Cerebellar nuclear complex (tissue), 1 donor: ENCODE data around the gene RTL5.

Experiments
- DNase-seq, 2 experiments: peaks; one replicate each; lab custom pipeline; 2025; lab: John Stamatoyannopoulos, UW

Gene RTL5

DNA sequence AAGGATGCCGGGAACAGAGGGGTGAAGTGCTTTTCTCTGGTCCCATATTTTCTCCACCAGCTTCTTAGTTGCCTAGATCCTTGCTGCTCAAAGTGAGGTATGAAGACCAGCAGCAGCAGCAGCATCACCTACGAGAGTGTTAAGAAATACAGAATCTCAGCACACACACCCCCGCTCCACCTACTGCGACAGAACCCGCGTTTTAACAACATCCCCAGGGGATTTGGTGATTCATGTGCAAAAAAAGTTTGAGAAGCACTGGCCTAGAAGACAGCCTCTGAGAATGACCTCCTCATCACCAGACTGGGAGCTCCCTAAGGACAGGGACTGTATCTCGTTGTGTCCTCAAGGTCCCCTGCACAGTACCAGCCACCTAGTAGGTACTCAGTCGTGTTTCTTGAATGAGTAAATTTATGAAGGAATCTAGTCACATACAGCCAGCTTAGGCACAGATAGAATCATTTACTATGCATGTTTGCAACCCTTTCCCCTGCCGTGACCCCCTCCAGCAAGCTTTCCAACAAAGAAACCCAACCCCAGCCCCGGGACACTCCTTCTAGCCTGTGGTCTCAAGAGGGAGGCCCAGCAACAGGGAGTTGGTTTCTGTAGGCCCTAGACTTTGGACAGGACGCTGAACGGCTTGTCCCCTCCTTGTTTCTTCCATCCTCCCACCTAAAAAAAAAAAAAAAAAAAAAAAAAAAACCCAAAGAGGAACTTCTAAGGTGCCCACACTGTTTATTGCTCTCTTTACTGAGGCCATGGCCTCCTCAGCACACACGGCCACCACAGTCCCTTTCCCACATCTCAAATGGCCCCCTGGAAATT lies 21.5 kb downstream of the RTL5 start:
- no peak for DNase-seq

DNA sequence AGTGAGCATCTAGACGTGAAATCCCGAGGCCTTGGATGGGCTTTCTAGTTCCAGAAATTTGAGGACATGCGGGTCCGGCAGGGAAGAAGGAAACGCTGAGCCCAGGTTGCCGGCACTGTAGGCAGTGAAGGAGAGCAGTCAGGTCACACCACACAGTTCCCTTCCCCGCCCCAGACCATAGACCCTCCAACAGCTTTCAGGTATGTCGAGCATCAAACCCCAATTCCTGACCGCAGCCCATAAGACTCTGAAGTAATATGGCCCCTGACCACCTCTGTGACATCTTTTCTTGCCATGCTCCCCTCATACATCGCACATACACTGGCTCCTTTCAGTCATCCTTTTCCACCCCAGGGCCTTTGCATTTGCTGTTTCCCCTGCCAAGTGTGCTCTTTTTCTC lies 23.0 kb downstream of the RTL5 start:
- no peak for DNase-seq

DNA sequence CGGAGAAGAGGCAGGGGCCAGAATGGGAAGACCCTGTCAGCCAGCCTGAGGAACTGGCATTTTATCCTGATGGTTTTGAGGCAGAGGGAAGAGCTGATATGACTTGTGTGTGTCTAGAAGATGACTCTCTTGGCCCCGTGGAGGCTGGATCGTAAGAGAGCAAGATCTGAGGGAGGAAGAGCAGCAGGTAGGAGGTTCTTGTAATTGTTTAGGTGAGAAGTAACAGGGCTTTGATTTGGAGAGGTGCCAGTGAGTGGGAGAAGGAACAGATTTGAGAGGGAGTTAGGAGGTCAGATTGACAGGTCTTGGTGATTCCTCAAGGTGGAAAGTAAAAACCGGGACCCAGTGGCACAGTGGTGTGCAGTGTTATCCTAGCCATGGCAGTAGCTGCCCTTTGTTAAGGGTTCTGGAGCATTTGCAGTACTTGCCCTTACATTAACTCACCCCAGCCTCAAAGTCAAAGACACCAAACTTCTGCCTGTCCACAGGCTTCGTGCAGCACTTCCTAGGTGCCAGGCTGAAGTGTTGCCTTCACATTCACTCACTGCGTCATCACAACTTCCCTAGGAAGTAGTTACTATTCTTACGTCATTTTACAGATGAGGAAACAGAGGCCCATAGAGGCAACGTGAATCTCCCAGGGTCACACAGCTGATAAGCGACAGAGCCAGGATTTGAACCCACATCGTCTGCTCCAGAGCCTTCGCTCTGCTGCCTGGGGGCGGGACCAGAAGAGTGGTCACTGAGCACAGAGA lies 23.7 kb downstream of the RTL5 start:
- DNase-seq, result no peak

DNA sequence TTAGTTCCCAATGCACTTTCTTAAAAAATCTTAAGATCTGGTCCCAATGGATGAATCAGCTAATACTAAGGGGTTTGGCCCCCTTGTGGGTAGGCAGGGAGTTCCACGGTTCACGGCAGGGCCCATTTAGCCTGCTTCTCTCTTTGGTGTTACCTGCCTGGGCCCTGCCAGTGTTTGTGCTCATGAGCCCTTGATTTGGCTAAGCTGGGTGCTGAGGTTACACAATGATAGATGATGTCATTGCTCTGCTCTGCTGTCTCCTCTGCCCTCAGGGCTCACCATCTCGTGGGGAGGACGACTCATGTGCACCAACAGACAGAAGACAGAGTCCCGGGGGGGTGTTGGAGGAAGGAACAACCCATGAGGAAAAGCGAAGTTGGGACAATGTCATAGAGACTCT lies 24.4 kb downstream of the RTL5 start:
- no peak for DNase-seq

DNA sequence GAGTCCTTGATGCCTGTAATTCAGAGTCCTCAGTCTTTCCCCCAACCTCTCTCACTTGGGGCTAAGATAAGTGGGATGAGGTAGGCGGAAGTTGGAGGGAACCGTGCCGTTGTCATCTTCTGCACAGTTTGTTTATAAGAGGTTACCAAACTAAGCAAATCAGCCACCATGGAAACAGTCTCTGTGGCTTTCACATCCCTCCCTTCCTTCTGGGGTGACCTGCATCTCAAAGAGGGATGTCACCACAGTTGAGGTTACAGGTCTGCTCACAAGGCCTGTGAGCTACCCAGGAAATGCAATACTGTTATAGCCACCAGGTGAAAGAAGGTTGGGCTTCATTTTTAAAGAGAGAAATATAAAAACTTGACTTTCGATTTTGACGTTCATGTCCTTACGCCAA lies 26.3 kb downstream of the RTL5 start:
- DNase-seq, result no peak

DNA sequence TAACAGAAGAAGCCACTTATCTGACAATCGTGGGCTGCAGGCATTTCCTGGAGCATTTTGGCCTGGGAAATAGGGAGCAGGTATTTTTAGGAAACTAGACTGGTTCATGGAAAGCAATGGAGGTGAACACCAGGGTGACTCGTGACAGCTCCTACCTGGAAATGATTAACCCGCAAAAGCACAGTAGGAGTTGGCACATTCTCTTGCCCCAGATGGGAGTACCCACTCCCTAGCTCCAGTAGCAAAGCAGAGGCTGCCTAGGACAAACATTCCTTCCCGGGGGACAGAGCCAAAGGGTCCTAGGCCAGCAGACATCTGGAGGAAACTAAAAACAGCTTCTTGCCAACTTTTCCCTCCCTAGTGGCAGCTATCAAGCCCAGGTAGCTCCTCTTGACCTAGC lies 29.0 kb downstream of the RTL5 start:
- no peak for DNase-seq

DNA sequence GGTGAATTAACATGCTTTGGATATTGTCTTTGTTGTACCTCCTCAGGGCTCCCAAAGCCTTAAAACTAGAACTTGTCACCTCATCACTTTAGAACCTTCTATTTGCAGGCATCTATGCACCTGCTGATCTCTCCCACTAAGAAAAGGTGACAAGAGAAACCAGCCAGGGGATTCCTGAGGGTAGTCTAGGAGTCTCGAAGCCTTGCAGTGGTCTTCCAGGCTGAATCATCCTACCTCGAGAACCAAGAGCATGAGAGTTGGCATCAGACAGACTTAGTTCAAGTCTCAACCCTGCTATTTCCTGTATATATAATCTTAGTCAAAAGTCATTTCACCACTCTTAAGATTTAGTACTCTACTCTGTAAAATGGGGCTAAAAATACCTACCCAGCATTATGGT lies 29.6 kb downstream of the RTL5 start:
- no peak for DNase-seq

DNA sequence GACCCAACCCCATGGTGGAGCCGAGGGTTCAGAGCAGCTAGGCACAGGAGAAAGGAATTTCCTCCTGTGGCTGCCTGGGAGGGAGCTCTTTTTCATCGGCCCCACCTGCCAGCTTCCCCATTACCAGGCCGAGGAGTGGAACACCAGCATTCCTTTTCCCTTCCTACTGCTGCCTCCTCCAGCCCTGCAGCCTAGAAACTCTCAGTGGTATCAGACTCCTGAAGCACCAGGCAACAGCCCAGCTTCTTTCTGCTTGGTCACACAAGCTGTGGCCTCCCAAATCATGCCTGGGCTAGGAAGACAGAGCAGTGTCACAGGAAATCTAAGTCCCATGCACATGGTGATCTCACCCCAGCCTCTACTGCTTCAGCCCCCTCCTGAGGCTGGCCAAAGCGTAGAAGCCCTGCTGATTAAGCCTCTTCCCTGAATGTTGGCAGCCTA lies 30.1 kb downstream of the RTL5 start:
- no peak for DNase-seq

DNA sequence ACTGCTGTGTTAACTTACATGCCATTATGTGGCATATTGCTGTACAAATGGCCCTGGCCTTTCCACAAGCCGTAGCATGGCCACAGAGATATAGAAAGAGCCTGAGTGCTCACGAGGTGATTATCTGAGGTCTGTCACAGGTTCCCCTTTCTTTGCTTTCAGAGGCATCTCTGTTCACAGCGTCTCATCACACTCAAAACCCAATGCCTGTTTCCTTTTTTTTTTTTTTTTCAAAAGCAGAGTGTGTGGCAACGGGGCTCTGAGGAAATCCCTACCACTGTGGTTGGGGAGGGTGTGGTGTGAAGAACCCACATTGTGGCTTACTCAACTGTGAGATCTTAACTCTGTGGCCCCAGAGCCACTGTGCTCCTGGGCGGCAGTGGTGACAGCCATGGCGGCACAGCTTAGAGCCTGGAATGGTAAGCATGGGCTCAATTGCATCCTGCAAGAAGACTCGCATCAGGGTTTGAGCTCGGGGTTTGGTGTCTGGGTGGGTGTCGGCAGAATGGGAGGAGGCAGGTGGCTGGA lies 30.8 kb downstream of the RTL5 start:
- DNase-seq, result no peak

DNA sequence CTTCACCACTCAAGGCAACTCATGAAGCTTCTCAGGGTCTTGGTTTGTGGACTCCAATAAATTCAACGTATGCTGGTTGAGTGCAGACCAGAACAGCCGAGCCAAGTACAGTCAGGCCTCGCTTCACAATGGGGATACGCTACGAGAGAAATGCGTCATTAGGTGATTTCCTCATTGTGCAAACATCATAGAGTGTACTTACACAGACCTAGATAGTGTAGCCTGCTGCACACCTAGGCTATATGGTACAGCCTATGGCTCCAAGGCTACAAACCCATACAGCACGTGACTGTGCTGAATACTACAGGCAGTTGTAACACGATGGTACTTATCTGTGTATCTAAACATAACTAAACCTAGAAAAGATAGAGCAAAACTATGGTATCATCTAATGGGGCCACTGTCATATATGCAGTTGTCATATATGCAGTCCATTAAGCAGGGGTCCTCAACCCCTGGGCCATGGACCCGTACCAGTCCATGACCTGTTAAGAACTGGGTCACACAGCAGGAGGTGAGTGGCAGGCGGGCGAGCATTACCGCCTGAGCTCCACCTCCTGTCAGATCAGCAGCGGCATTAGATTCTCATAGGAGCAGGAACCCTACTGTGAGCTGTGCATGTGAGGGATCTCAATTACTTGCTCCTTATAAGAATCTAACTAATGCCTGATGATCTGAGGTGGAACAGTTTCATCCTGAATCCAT lies 31.5 kb downstream of the RTL5 start:
- DNase-seq, result no peak

DNA sequence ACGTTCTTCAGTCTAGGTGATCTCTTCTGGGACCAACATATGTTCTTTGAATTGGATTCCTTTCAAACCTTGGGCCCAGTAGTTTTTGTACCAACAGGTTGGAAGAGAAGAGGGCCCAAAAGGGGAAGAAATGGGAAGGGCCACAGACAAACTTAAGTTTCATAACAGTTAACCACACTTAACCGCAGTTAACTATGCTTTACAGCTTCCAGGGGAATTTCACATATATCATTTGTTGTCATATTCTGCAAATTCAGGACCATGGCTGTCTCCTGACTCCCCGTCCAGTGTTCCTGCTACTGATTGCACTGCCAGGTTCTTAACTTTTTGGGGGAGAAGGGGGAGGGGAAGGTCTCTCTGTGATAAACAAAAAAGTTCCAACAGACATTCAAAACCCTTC lies 34.6 kb downstream of the RTL5 start:
- DNase-seq, result no peak

DNA sequence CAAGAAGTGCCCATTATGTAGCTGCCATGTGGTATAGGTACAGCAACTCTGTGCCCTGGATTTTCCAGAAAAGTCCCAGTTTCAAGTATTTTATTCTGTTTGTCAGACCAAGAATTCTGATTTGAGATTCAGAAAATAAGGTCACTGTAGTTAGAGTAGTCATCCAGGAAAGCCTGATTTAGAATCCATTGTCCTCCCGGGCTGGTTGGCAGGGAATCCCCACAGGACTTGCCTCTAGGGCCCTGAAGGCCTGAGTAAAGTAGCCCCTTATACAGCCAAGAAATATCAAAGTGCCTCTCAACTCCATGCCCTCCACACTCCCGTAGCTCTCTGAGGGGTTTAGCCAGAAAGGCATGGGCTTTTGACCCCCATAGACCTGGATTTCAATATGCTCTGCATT lies 36.3 kb downstream of the RTL5 start:
- no peak for DNase-seq

DNA sequence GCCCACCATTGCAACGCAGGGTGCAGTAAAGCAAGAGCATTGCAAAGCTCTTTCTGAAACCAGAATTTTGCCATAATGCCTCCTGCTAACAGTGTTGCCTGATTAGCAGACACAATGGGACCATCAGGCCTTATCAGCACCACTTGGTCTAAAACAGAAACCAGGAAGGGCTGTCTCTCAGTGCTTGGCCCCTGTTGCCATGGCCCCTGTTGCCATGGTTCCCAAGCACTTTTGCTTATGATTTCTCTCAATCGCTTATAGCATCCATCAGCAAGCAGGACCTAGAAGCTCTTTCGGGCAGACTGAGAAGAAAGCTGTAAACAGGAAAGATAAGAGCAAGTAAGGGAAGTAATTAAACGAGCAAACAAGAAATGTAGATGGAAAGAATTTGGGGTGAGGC lies 36.8 kb downstream of the RTL5 start:
- DNase-seq, result no peak

DNA sequence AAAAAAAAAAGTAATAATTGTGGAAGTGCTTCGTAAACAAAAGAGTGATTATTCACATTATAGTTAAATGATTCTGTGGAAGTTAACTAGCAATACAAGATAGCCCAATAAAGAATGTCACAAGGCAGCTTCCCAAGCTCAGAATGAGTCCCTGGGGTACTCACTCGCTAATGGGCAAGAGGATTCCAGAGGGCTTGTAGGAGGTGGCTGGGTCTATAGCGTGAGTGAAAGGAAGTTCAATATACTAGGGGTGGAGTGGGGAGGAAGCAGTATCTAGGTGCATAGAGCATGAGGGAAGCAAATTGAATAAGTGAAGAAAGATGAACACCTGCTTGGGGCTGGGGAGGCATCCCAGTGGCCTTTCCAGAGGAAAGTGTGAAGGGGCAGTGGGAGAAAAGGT lies 42.5 kb downstream of the RTL5 start:
- DNase-seq, result no peak

DNA sequence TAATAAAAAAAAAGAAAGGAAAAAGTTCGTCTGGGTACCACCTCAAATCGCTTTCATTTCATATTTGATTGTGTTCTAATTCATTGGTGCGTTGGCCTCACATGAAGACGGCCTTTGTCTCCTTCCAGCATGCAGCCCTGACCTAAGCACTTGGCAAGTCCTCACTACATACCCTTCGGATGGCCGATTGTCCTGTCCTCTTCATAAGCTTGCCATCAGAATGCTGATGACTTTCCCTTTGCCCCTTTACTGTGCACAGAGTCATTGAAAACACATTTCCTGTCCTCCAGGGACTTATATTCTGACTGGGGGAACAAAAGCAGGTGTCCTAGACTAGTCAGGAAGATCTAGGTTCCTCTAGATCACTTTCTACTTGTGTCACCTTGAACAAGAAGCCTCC lies 43.0 kb downstream of the RTL5 start:
- DNase-seq, result no peak

DNA sequence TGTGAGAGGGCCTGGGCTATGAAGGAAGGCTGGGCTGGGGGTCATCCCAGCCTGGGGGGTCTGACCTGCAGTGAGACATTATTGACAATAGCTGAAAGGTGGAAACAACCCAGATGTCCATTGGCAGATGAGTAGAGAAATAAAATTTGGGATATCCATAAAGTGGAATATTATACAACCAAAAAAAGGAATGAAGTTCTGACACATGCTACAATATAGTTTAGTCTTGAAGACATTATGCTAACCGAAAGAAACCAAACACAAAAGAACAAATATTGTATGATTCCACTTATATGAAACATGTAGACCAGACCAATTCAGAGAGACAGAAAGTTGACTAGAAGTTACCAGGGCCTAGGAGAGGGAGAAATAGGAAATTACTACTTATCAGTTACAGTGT lies 44.7 kb downstream of the RTL5 start:
- DNase-seq, result no peak

DNA sequence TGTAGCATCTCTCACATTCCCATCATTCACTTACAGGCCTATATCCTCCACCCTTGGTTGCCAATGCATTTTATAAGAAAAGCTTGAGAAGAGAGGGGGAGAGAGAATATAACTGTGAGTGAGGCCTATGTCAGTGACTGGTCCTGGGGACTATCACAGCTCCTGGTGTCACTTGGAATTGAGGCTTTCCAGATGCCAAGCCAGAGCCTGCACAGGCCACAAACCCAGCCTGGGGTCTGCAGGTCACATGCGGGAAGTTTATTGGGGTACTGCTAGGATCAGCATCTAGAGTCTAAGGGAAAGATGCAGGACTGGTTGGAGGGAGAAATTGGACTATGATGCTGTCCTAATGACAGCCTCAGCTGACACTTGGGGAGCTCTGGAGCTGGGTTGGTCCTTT lies 47.6 kb downstream of the RTL5 start:
- DNase-seq, result no peak

DNA sequence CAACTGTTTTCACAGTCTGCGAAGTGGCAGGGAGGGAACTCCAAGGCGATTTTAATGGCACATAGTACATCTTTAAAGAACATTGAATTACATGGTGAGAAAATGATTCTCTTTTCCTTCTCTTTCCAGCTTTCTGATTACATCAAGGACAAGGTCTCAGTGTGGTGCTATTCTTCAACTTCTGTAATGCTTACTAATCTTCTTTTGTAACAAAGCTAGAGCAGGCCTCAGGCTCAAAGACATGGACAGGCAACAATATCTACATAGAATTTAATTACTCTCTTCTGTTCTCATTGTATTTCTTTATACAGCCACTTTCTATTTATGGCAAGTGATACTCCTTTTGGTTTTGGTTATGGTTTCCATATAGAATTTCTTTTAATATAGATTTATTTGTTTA lies 48.4 kb downstream of the RTL5 start:
- DNase-seq, result no peak

DNA sequence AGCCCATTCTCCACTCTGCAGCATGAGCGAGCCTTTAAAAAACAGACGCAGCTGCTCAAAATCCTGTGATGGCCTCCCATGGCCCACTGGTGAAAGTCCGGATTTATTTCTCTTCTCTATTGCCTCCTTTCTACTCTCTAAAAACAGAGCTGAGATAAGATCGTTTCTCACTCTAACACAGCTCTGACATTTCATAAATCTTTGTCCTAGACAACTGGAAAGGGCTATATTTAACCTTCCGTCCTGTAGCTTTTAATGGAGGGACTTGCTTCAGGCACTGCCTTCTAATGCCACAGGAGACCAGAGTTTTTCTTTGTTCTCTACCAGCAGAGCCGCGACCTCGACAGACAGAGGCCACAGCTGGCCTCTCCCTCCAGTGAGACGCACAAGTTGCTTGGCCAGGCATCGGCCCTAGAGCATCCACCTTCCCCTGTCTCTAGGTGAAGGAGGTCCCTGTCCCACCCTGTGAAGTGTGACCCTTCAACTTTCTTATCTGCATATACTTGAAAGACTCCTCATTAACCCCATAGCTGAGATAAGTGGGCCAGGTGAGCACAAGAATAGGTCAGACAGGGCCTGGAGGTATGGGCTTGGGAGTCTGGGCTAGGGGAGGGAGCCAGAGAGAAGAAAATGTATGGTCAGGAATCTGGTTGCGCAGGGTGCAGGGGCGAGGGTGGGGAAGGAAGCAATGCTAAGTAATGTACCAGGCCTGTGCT lies 50.0 kb downstream of the RTL5 start:
- DNase-seq, result no peak

DNA sequence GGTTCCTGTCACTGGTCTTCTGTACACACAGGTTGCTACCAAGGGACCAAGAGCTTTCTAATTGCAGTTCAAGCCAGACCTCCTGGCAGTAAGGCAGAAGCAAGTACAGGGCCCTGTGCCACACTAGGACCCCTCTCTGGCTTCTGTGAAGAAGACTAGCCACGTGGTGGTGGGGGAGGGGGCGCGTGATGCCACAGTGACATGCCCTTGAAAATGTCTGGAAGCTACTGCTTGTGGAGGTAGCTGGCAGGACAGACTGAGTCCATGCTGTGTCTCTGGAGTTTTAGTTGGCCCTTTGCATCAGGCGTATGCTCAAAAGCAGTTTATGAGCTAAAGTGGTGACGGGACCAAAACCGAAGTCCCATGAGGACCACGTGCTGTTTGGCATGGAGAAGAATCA lies 50.9 kb downstream of the RTL5 start:
- no peak for DNase-seq

DNA sequence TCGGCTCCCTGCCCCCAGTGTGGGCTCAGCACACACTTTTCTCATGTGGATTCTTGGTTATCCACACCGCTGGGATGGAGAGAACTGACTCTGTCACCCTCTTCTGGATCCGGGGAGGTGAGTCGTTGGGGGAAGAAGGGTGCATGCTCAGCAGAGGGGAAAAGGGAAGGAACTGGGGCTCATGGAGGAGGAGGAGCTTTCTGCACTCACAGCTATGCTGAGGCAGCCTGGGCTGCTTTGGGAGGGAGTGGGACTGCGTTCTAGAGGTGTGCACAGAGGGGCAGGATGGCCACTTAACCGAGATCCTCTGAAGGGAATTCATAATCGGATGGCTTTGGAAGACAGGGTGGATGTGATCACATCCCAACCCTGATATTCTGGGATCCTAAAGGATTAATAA lies 51.6 kb downstream of the RTL5 start:
- no peak for DNase-seq

DNA sequence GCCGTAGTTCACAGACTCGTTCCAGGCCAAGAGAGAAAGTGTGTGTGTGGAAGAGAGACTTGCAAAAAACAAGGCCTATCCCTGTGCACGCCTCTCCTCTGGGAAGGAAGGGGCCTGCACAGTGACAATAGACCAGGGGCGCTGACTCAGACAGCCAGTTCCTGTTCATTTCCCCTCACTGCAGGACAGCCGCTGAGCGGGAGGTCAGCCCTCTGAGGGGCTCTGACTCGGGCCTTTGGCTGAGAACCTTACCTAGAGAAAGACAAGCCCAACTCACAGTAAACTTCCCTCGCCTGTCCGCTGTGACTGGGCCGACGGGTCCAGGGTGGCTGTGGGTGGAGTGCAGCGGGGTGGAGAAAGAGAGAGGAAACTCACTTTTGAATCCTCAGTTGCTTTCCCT lies 52.1 kb downstream of the RTL5 start:
- no peak for DNase-seq
